Measurements from ENCODE around the gene HAUS1.

HAUS1 gene

GRCh38 chr18:46134920-46135675, 30.9 kb downstream of the HAUS1 start:
- DNase-seq (ENCODE audit: low read depth) = no peak

GRCh38 chr18:46140173-46140572, 36.0 kb downstream of the HAUS1 start:
- no peak overlapping the region for H3K4me3 ChIP-seq (ENCODE audit: low read depth, low read length)
- TF ChIP-seq, protein P1, sequence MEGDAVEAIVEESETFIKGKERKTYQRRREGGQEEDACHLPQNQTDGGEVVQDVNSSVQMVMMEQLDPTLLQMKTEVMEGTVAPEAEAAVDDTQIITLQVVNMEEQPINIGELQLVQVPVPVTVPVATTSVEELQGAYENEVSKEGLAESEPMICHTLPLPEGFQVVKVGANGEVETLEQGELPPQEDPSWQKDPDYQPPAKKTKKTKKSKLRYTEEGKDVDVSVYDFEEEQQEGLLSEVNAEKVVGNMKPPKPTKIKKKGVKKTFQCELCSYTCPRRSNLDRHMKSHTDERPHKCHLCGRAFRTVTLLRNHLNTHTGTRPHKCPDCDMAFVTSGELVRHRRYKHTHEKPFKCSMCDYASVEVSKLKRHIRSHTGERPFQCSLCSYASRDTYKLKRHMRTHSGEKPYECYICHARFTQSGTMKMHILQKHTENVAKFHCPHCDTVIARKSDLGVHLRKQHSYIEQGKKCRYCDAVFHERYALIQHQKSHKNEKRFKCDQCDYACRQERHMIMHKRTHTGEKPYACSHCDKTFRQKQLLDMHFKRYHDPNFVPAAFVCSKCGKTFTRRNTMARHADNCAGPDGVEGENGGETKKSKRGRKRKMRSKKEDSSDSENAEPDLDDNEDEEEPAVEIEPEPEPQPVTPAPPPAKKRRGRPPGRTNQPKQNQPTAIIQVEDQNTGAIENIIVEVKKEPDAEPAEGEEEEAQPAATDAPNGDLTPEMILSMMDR (IDR thresholded peaks at IDR 0.05; ENCODE audit: control insufficient read depth, extremely low read depth, insufficient read depth) = no peak

More at GRCh38 chr18:46134920-46135675, 30.9 kb downstream of the HAUS1 start:
- TF ChIP-seq, protein P1 (IDR thresholded peaks at IDR 0.05; ENCODE audit: control insufficient read depth, extremely low read depth, insufficient read depth) = no peak
- H3K4me3 ChIP-seq (ENCODE audit: low read depth, low read length) = no peak overlapping the region

DNA sequence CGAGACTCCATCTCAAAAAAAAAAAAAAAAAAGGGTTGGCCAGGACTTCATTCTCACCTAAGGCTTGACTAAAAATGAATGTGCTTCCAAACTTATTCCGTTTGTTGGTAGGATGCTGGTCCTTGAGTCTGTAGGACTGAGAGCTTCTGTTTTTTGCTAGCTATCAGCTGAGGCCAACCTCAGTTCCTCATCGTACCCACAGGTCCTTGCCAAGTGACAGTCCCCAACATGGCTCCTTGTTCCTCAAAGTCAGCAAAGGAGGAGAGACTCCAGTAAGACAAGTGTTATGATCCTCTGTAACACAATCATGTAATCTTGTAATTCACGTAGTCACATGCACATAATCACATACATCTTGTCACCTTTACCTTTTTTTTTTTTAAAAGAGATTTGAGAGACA, 37.0 kb downstream of the HAUS1 start:
- TF ChIP-seq, protein P1 (IDR thresholded peaks at IDR 0.05; ENCODE audit: control insufficient read depth, extremely low read depth, insufficient read depth) = no peak
- DNase-seq (ENCODE audit: low read depth) = no peak

More at GRCh38 chr18:46140173-46140572, 36.0 kb downstream of the HAUS1 start:
- DNase-seq (ENCODE audit: low read depth) = no peak

GRCh38 chr18:46148810-46149209, 44.6 kb downstream of the HAUS1 start:
- peak; percentile 17 for DNase-seq (ENCODE audit: low read depth)
- TF ChIP-seq, protein P1 (IDR thresholded peaks at IDR 0.05; ENCODE audit: control insufficient read depth, extremely low read depth, insufficient read depth) = peak; percentile 69

More for the DNA sequence above, 37.0 kb downstream of the HAUS1 start:
- H3K4me3 ChIP-seq (ENCODE audit: low read depth, low read length) = no peak overlapping the region

DNA sequence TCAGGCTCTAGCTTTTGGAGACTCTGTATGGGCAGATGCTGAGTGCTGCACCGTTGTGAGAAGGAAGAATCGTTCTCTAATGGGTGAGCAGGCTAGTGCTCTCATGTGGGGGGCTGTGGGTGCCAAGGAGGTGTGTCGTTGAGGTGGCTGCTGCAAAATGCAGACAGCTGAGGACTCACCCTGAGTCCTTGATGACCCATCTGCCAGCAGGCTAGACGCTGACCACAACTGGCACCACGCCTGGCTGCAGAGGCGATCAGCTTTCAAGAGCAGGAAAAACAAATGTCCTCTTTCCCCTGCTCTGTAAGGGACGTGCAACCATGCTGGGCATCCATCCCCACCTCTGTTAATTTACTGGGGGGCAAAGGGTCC, 48.2 kb downstream of the HAUS1 start:
- no peak for DNase-seq (ENCODE audit: low read depth)
- H3K4me3 ChIP-seq (ENCODE audit: low read depth, low read length) = no peak overlapping the region
- TF ChIP-seq, protein P1 (IDR thresholded peaks at IDR 0.05; ENCODE audit: control insufficient read depth, extremely low read depth, insufficient read depth) = no peak

More at GRCh38 chr18:46148810-46149209, 44.6 kb downstream of the HAUS1 start:
- H3K4me3 ChIP-seq (ENCODE audit: low read depth, low read length) = no peak overlapping the region

- no peak overlapping the region for H3K4me3 ChIP-seq (ENCODE audit: low read depth, low read length)
- TF ChIP-seq, protein P1 (IDR thresholded peaks at IDR 0.05; ENCODE audit: control insufficient read depth, extremely low read depth, insufficient read depth) = no peak
- DNase-seq (ENCODE audit: low read depth) = no peak
Observed at GRCh38 chr18:46152808-46153617, 48.8 kb downstream of the HAUS1 start.

All from LNCaP clone FGC (cell line).